ENCODE measurements around the gene RABGAP1L.

The RABGAP1L gene

DNA sequence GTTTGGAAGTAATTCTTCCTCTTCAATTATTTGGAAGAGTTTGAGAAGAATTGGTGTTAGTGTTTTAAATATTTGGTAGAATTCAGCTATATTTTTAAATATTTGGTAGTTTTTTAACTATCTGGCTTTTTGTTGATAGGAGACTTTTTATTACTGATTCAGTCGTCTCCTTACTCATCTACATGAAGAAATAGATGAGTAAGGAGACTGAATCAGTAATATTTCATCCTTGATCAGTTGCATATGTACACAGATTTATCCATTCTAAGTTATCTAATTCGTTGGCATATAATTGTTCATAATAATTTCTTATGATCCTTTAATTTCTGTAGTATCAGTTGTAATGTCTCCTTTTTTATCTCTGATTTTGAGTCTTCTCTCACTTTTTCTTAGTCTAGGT is 512.5 kb downstream of the RABGAP1L start:
- no peaks in the 10 kb centered on the region for H3K27me3 ChIP-seq (replicated peaks)
- DNase-seq, result no peak
- no peaks in the 10 kb centered on the region for H3K36me3 ChIP-seq (replicated peaks)
- in situ Hi-C loops (cut with HindIII; ENCODE audit: low pct_ligation_motif_present, low sequenced_read_pairs), result no loop called here
- no peak overlapping the region for H3K4me3 ChIP-seq (ENCODE audit: low read depth, low read length)
- no peak overlapping the region for H3K27ac ChIP-seq
- TF ChIP-seq, protein P1, sequence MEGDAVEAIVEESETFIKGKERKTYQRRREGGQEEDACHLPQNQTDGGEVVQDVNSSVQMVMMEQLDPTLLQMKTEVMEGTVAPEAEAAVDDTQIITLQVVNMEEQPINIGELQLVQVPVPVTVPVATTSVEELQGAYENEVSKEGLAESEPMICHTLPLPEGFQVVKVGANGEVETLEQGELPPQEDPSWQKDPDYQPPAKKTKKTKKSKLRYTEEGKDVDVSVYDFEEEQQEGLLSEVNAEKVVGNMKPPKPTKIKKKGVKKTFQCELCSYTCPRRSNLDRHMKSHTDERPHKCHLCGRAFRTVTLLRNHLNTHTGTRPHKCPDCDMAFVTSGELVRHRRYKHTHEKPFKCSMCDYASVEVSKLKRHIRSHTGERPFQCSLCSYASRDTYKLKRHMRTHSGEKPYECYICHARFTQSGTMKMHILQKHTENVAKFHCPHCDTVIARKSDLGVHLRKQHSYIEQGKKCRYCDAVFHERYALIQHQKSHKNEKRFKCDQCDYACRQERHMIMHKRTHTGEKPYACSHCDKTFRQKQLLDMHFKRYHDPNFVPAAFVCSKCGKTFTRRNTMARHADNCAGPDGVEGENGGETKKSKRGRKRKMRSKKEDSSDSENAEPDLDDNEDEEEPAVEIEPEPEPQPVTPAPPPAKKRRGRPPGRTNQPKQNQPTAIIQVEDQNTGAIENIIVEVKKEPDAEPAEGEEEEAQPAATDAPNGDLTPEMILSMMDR (IDR thresholded peaks at IDR 0.05; ENCODE audit: low read depth, low read length, missing control alignments), result no peak

DNA sequence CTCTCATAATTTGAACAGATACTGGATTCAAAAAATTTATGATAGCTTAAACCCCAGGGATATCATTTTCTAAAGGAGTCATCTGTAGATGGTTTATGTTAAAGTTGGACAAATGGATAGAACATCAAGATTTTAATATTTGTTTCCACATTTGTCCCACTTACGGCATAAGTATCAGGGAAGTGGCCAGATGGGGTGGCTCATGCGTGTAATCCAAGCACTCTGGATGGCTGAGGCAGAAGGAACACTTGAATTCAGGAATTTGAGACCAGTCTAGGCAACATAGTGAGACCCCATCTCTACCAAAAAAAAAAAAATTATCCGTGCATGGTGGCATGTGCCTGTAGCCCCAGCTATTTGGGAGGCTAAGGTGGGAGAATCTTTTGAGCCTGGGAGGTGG is 517.5 kb downstream of the RABGAP1L start:
- in situ Hi-C loops (cut with HindIII; ENCODE audit: low pct_ligation_motif_present, low sequenced_read_pairs), result no loop called here
- H3K27me3 ChIP-seq (replicated peaks), result no peaks in the 10 kb centered on the region
- H3K27ac ChIP-seq, result no peak overlapping the region
- H3K4me3 ChIP-seq (ENCODE audit: low read depth, low read length), result no peak overlapping the region
- TF ChIP-seq, protein P1 (IDR thresholded peaks at IDR 0.05; ENCODE audit: low read depth, low read length, missing control alignments), result no peak
- no peak for DNase-seq
- no peaks in the 10 kb centered on the region for H3K36me3 ChIP-seq (replicated peaks)

DNA sequence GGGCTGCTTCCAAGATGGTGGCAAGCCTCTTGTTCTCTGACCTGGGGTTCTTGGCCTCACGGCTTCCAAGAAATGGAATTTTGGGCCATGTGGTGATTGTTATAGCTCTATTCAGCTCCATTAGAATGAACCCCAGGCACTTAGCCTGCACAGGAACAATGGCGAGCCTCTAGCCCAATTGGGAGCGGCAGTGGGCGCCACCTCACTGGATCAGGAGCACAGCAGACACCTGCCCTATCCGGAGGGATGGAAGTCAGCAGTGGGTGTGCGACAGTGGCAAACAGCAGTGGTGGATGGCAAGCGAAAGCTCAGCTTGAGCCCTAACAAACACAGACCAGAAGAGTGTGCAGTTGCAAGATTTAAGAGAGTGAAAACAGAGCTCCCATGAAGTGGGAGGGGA is 519.3 kb downstream of the RABGAP1L start:
- Histone ChIP-seq H3K36me3 (replicated peaks) (no peaks in the 10 kb centered on the region), H3K27me3 (replicated peaks) (no peaks in the 10 kb centered on the region), H3K4me3 (ENCODE audit: low read depth, low read length) (no peak overlapping the region), H3K27ac (no peak overlapping the region)
- TF ChIP-seq, protein P1 (IDR thresholded peaks at IDR 0.05; ENCODE audit: low read depth, low read length, missing control alignments), result no peak
- in situ Hi-C loops (cut with HindIII; ENCODE audit: low pct_ligation_motif_present, low sequenced_read_pairs), result no loop called here
- no peak for DNase-seq

DNA sequence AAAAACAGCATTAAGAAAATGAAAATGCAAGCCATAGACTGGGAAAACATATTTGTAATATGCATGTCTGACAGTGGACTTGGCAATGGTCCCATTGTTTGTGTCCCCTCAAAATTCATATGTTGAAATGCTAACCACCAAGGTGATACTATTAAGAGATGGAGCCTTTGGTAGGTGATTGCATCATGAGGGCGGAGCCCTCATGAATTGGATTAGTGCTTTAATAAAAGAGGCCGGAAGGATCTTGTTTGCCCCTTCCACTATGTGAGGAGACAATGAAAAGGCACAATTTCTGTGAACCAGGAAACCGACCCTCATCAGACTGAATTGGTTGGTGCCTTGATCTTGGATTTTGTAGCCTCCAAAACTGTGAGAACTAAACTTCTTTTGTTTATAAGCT is 520.8 kb downstream of the RABGAP1L start:
- DNase-seq, result no peak
- in situ Hi-C loops (cut with HindIII; ENCODE audit: low pct_ligation_motif_present, low sequenced_read_pairs), result no loop called here
- Histone ChIP-seq H3K27me3 (replicated peaks) (no peaks in the 10 kb centered on the region), H3K36me3 (replicated peaks) (no peaks in the 10 kb centered on the region), H3K27ac (no peak overlapping the region), H3K4me3 (ENCODE audit: low read depth, low read length) (no peak overlapping the region)
- TF ChIP-seq, protein P1 (IDR thresholded peaks at IDR 0.05; ENCODE audit: low read depth, low read length, missing control alignments), result no peak

DNA sequence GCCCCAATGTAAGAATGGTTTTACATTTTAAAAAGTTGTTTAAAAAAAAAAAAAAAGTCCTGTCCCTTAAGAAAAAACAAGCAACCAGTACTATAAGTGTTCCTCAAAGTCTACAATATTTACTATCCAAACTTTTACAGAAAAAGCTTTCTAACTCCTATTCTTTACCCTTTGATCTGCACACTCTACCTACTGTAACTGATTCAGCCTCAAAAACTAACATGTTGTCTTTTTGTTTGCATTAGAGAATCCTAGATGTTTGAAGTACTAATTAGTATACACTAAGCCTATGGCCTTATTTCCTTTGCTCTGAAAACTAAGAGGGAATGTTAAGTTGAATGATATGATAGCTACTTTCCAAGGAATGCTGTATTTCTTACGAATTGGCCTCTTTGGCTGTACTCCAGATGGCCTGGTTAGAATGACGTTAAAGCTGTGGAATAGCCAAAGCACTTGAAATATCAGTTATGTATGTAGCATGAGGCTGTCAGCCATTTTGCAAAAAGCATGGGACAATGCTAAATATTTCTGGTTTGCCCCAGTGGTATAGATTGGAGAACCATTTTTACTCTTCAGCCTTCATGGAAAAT is 523.2 kb downstream of the RABGAP1L start:
- Histone ChIP-seq H3K4me3 (ENCODE audit: low read depth, low read length) (no peak overlapping the region), H3K27ac (peak overlapping the region; percentile 39), H3K36me3 (replicated peaks) (no peaks in the 10 kb centered on the region), H3K27me3 (replicated peaks) (no peaks in the 10 kb centered on the region)
- in situ Hi-C loops (cut with HindIII; ENCODE audit: low pct_ligation_motif_present, low sequenced_read_pairs), result no loop called here
- DNase-seq, result peak; percentile 88
- TF ChIP-seq, protein P1 (IDR thresholded peaks at IDR 0.05; ENCODE audit: low read depth, low read length, missing control alignments), result no peak

DNA sequence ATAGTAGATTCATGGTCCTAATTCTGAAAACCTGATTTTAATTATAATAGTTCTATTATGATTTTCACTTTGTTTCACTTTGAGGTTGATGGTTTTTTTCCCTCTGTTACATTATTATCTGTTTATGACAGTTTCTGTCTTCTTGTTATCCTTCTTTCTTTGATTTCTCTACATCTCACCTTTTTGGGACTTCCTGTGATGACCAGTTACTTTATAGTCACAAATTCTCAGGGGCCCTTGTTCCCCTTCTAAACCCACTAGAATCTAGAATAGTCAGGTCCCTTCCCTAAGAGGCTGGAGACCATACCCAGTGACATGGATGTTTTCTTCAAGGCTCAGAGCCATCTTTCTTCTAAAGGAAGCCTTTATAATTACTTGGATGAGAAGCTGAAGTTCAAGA is 526.9 kb downstream of the RABGAP1L start:
- H3K27ac ChIP-seq, result no peak overlapping the region
- no peak overlapping the region for H3K4me3 ChIP-seq (ENCODE audit: low read depth, low read length)
- H3K36me3 ChIP-seq (replicated peaks), result no peaks in the 10 kb centered on the region
- TF ChIP-seq, protein P1 (IDR thresholded peaks at IDR 0.05; ENCODE audit: low read depth, low read length, missing control alignments), result no peak
- H3K27me3 ChIP-seq (replicated peaks), result no peaks in the 10 kb centered on the region
- no peak for DNase-seq
- in situ Hi-C loops (cut with HindIII; ENCODE audit: low pct_ligation_motif_present, low sequenced_read_pairs), result no loop called here
